GM12865 (cell line): Measurements from ENCODE around the gene CCDC167.

ENCODE experiments used
- DNase-seq: peaks from one replicate; pipeline ENCODE4 v3.0.0; 2010; ENCODE audit warnings: low read depth
- H3K4me3 ChIP-seq: 2 replicates; pipeline ENCODE4 v1.5.1; 2011; ENCODE audit warnings: mild to moderate bottlenecking, low read depth, low read length, control low read depth
- TF ChIP-seq, protein P1 (sequence below): IDR thresholded peaks from 2 replicates; pipeline ENCODE4 v1.5.1; 2011; ENCODE audit warnings: low read length, control low read depth, low read depth, inconsistent platforms; ENCODE audit not compliant: insufficient read depth; ENCODE audit errors: missing control alignments

CCDC167 gene

GRCh38 chr6:37485291-37485702 lies 14.4 kb downstream of the CCDC167 start:
- H3K4me3 ChIP-seq = no peak overlapping the region
- no peak for DNase-seq
- TF ChIP-seq, protein P1, sequence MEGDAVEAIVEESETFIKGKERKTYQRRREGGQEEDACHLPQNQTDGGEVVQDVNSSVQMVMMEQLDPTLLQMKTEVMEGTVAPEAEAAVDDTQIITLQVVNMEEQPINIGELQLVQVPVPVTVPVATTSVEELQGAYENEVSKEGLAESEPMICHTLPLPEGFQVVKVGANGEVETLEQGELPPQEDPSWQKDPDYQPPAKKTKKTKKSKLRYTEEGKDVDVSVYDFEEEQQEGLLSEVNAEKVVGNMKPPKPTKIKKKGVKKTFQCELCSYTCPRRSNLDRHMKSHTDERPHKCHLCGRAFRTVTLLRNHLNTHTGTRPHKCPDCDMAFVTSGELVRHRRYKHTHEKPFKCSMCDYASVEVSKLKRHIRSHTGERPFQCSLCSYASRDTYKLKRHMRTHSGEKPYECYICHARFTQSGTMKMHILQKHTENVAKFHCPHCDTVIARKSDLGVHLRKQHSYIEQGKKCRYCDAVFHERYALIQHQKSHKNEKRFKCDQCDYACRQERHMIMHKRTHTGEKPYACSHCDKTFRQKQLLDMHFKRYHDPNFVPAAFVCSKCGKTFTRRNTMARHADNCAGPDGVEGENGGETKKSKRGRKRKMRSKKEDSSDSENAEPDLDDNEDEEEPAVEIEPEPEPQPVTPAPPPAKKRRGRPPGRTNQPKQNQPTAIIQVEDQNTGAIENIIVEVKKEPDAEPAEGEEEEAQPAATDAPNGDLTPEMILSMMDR = peak; percentile 22

DNA sequence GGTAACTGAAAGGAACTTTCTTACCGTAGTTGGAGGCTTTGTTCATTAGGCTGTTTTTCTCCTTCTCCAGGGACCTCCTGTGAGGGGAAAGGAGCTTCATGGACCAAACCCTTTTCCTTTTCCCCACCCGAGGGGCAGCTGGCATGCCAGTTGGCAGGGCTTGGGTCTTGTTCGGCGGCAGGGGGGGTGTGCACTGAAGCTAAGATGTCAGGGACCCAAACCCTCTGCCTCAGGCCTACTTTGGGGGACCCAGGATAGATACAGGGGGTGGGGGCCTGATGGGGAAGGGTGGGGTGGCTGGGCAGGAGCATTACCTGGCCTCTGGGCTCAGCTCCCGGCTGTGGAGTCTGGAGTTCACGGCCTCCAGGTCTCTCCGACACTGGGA lies 14.9 kb downstream of the CCDC167 start:
- no peak for DNase-seq
- no peak overlapping the region for H3K4me3 ChIP-seq
- TF ChIP-seq, protein P1 = no peak

GRCh38 chr6:37483917-37484785 lies 15.5 kb downstream of the CCDC167 start:
- DNase-seq = peak; percentile 71
- H3K4me3 ChIP-seq = no peak overlapping the region
- TF ChIP-seq, protein P1 = peak; percentile 95

DNA sequence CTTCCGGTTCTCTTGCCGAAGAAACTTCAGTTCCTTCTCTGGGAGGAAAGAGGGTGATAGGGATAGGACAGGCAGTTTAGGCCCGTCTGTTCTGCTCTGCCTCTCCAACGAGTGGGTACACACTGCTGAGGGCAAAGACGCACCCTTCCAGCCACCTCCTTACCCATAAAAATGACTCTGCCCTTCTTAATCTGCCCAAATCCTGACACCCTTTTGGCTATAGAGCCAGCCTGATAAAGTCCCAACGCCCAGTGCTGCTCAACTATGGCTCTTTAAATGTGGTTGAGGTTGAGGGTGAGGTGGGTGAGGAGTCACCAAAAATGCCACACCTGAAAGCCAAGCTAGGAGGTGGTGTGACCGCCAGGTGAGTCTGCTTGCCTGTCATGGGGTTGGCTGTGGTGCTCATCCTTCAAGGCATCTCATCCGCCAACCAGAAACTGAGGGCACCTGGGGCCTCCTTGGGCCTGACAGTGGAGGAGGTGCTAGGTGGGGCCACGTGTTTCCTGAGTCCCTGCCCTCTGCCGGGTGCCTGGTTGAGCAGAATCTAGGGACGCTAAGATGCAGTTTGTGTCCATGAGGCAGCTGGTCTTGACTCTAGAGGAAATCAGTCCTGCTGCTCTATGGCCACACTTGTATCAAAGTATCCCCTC lies 16.3 kb downstream of the CCDC167 start:
- no peak for DNase-seq
- TF ChIP-seq, protein P1 = no peak
- H3K4me3 ChIP-seq = no peak overlapping the region

GRCh38 chr6:37482606-37483251 lies 17.0 kb downstream of the CCDC167 start:
- TF ChIP-seq, protein P1 = no peak
- H3K4me3 ChIP-seq = no peak overlapping the region
- no peak for DNase-seq

- DNase-seq = no peak
- no peak overlapping the region for H3K4me3 ChIP-seq
- TF ChIP-seq, protein P1 = no peak
These were observed 17.7 kb downstream of the CCDC167 start for GRCh38 chr6:37481711-37482605.
